Aorta (tissue), 5 donors: ENCODE results near the gene PTPRR. TPM values are rescaled to one million over a fixed set of nuclear protein-coding genes. Genes with fewer than 3 reads are reported as not detected.

Experiments
- ATAC-seq: fragments of 200-7000 bp; cut with Tn5 transposase; one replicate; pipeline ENCODE4 v1.9.1; 2022; ENCODE audit warnings: moderate library complexity; ENCODE audit not compliant: low FRiP score
- DNase-seq, 2 donors: peaks; one replicate each; pipeline ENCODE4 v3.0.0-alpha.2; 2020
- H3K27ac ChIP-seq, 2 donors: one replicate each; pipeline ENCODE4 v1.5.1; 2013; ENCODE audit warnings: low read length in 2 of 2, mild to moderate bottlenecking in 2 of 2, moderate library complexity in 2 of 2, control low read depth in 1 of 2, inconsistent platforms in 1 of 2, low read depth in 1 of 2
- H3K27me3 ChIP-seq, 2 donors: one replicate each; pipeline ENCODE4 v1.6.1; 2013; ENCODE audit warnings: control low read depth in 1 of 2, low read length in 1 of 2, mild to moderate bottlenecking in 1 of 2, moderate library complexity in 1 of 2; ENCODE audit not compliant: insufficient read depth in 2 of 2, control insufficient read depth in 1 of 2
- H3K36me3 ChIP-seq, 2 donors: one replicate each; pipeline ENCODE4 v1.6.1; 2013; ENCODE audit warnings: control low read depth in 1 of 2, low read length in 1 of 2, mild to moderate bottlenecking in 1 of 2; ENCODE audit not compliant: insufficient read depth in 2 of 2, control insufficient read depth in 1 of 2
- H3K4me1 ChIP-seq, 2 donors: one replicate each; pipeline ENCODE4 v1.6.1; 2013; ENCODE audit warnings: low read length in 2 of 2, control low read depth in 1 of 2, mild to moderate bottlenecking in 1 of 2, moderate library complexity in 1 of 2; ENCODE audit not compliant: insufficient read depth in 2 of 2, control insufficient read depth in 1 of 2
- H3K4me3 ChIP-seq, 2 donors: one replicate each; pipeline ENCODE4 v1.5.1; 2013; ENCODE audit warnings: low read length in 2 of 2, control low read depth in 1 of 2, mild to moderate bottlenecking in 1 of 2
- H3K9me3 ChIP-seq: one replicate; pipeline ENCODE4 v1.6.1; 2013; ENCODE audit warnings: mild to moderate bottlenecking, low read length; ENCODE audit not compliant: control insufficient read depth
- WGBS, 2 donors: extraction: QIAGEN DNeasy Blood & Tissue Kit; methylation state at CpG; one replicate each; pipeline ENCODE4 v1.1.7; 2013; 5-methylcytosine and 5-hydroxymethylcytosine counted together
- intact Hi-C, 2 donors: fragments of 100-400 bp; cut with DNase I; formaldehyde crosslinking; loops; one replicate each; pipeline versions ENCODE4 v1.14.2 to v1.15.0; 2022
- polyA plus RNA-seq, 2 donors: library from polyadenylated mRNA; stranded (reverse); fragments of 200-250 nt; gene quantifications; one replicate each; pipeline ENCODE4 v1.2.3, GENCODE V29; 2013
- total RNA-seq, 2 donors: library from RNA; stranded (reverse); fragmentation: NEBNext Ultra II Directional; extraction: Animal tissue kit (Norgen Biotek cat#: 25700); gene quantifications; one replicate each; pipeline ENCODE4 v1.2.1, GENCODE V29; 2021
- donor health status: healthy with polysubstance abuse.
- donor health status: Bipolar disorder and iron deficiency.
- donor health status: DM: no; HTN: no; CAD: no.
- donor health status: DM: no; HTN: no; CAD: no.
- donor health status: DM: yes; HTN: yes; CAD: no.

Gene PTPRR
- total and polyA plus RNA-seq, 4 donors: 0.23 to 1.8 (median 0.47) TPM

GRCh38 chr12:70925539-70925938, 5.0 kb upstream of the PTPRR start:
- Histone ChIP-seq H3K36me3 (no peaks in the 10 kb centered on the region), H3K27ac (no peak overlapping the region), H3K4me1 (no peaks in the 10 kb centered on the region), H3K27me3 (no peaks in the 10 kb centered on the region), H3K4me3 (no peak overlapping the region), H3K9me3 (peaks cover 2% of the 10 kb centered on the region)
- intact Hi-C loops: no loop called here
- 63 to 79% methylated on average over 1 of the region's 1 CpG for WGBS, 2 donors
- DNase-seq (no peak), ATAC-seq (no peak)

- no peak for DNase-seq
- peaks cover 2% of the 10 kb centered on the region for H3K9me3 ChIP-seq
- H3K4me1 ChIP-seq: no peaks in the 10 kb centered on the region
- H3K4me3 ChIP-seq: no peak overlapping the region
- no peaks in the 10 kb centered on the region for H3K36me3 ChIP-seq
- H3K27ac ChIP-seq: no peak overlapping the region
- intact Hi-C loops: no loop called here
- no peaks in the 10 kb centered on the region for H3K27me3 ChIP-seq
- ATAC-seq: no peak
- WGBS, 2 donors: 20% methylated on average over 9 of the region's 9 CpGs
These were observed 353 bp upstream of the PTPRR start for GRCh38 chr12:70920891-70921290.

GRCh38 chr12:70919597-70920035, 922 bp downstream of the PTPRR start:
- Histone ChIP-seq H3K27me3 (no peaks in the 10 kb centered on the region), H3K36me3 (no peaks in the 10 kb centered on the region), H3K4me3 (no peak overlapping the region), H3K27ac (no peak overlapping the region), H3K9me3 (peaks cover 2% of the 10 kb centered on the region), H3K4me1 (no peaks in the 10 kb centered on the region)
- WGBS, 2 donors: 7 to 9% methylated on average over 10 of the region's 10 CpGs
- DNase-seq (no peak), ATAC-seq (no peak)
- intact Hi-C loops: no loop called here

- ATAC-seq: no peak
- Histone ChIP-seq H3K27ac (no peak overlapping the region), H3K4me3 (no peak overlapping the region), H3K4me1 (no peaks in the 10 kb centered on the region), H3K9me3 (peaks cover 2% of the 10 kb centered on the region), H3K27me3 (no peaks in the 10 kb centered on the region), H3K36me3 (no peaks in the 10 kb centered on the region)
- intact Hi-C loops: no loop called here
- no peak for DNase-seq
- 71 to 79% methylated on average over 2 of the region's 2 CpGs for WGBS, 2 donors
These were observed 1.4 kb downstream of the PTPRR start for GRCh38 chr12:70919176-70919575.

- Histone ChIP-seq H3K27ac (no peak overlapping the region), H3K9me3 (peaks cover 2% of the 10 kb centered on the region), H3K36me3 (no peaks in the 10 kb centered on the region), H3K27me3 (no peaks in the 10 kb centered on the region), H3K4me1 (no peaks in the 10 kb centered on the region), H3K4me3 (no peak overlapping the region)
- intact Hi-C loops: no loop called here
- WGBS, 2 donors: 84 to 86% methylated on average over 1 of the region's 1 CpG
- ATAC-seq: no peak
- DNase-seq: no peak
These were observed 2.2 kb downstream of the PTPRR start for GRCh38 chr12:70918321-70918720.

GRCh38 chr12:70910666-70911065, 9.9 kb downstream of the PTPRR start:
- Histone ChIP-seq H3K27ac (no peak overlapping the region), H3K4me3 (no peak overlapping the region), H3K36me3 (no peaks in the 10 kb centered on the region), H3K4me1 (no peaks in the 10 kb centered on the region), H3K27me3 (no peaks in the 10 kb centered on the region), H3K9me3 (peaks cover 2% of the 10 kb centered on the region)
- ATAC-seq (no peak), DNase-seq (no peak)
- intact Hi-C loops: no loop called here
- 68 to 70% methylated on average over 1 of the region's 1 CpG for WGBS, 2 donors

- DNase-seq: no peak
- Histone ChIP-seq H3K4me1 (no peaks in the 10 kb centered on the region), H3K36me3 (no peaks in the 10 kb centered on the region), H3K9me3 (peaks cover 2% of the 10 kb centered on the region), H3K27ac (no peak overlapping the region), H3K4me3 (no peak overlapping the region), H3K27me3 (no peaks in the 10 kb centered on the region)
- intact Hi-C loops: no loop called here
- WGBS, 2 donors: 77 to 85% methylated on average over 1 of the region's 1 CpG
- no peak for ATAC-seq
These were observed 11.6 kb downstream of the PTPRR start for GRCh38 chr12:70908978-70909377.

GRCh38 chr12:70907412-70907811, 13.1 kb downstream of the PTPRR start:
- ATAC-seq (no peak), DNase-seq (no peak)
- 32 to 44% methylated on average over 2 of the region's 2 CpGs for WGBS, 2 donors
- no peaks in the 10 kb centered on the region for H3K4me1 ChIP-seq
- intact Hi-C loops: no loop called here
- H3K27me3 ChIP-seq: no peaks in the 10 kb centered on the region
- H3K27ac ChIP-seq: no peak overlapping the region
- no peak overlapping the region for H3K4me3 ChIP-seq
- peaks cover 2% of the 10 kb centered on the region for H3K9me3 ChIP-seq
- no peaks in the 10 kb centered on the region for H3K36me3 ChIP-seq

GRCh38 chr12:70895956-70896355, 24.6 kb downstream of the PTPRR start:
- H3K4me3 ChIP-seq: no peak overlapping the region
- ATAC-seq: no peak

More at GRCh38 chr12:70895956-70896355, 24.6 kb downstream of the PTPRR start:
- DNase-seq: no peak
- Histone ChIP-seq H3K27ac (no peak overlapping the region), H3K4me1 (no peaks in the 10 kb centered on the region), H3K9me3 (no peaks in the 10 kb centered on the region), H3K27me3 (no peaks in the 10 kb centered on the region), H3K36me3 (no peaks in the 10 kb centered on the region)
- intact Hi-C loops: no loop called here
- WGBS, 2 donors: 96 to 99% methylated on average over 1 of the region's 1 CpG
